Epithelial cell of proximal tubule (primary cell): ENCODE results near the gene EIF2S1. TPM values are rescaled to one million over a fixed set of nuclear protein-coding genes. Genes with fewer than 3 reads are reported as not detected.

ENCODE experiments used
- DNase-seq: peaks from one replicate; pipeline ENCODE4 v3.0.0-alpha.2; 2011; ENCODE audit warnings: low read depth
- H3K4me3 ChIP-seq: 2 replicates; pipeline ENCODE4 v1.5.1; 2011; ENCODE audit warnings: low read depth, mild to moderate bottlenecking, low read length
- CTCF ChIP-seq: conservative IDR thresholded peaks from 2 replicates; pipeline ENCODE4 v1.5.1; 2012; ENCODE audit warnings: low read depth, mild to moderate bottlenecking, low read length
- total RNA-seq: library from RNA; depleted of rRNA; stranded (reverse); fragments of >200 nt; gene quantifications from 2 replicates; pipeline ENCODE4 v1.2.3, GENCODE V29; 2015

EIF2S1 gene
- total RNA-seq, 1 donor from 2014 or later = 175 TPM

- DNase-seq = no peak
- no peak overlapping the region for H3K4me3 ChIP-seq
- TF ChIP-seq CTCF = no peak
Observed at GRCh38 chr14:67417633-67418032, 57.5 kb downstream of the EIF2S1 start.

- TF ChIP-seq CTCF = no peak
- H3K4me3 ChIP-seq = no peak overlapping the region
- DNase-seq = no peak
Observed at GRCh38 chr14:67418401-67419191, 58.5 kb downstream of the EIF2S1 start.

GRCh38 chr14:67420102-67420739 is 60.1 kb downstream of the EIF2S1 start:
- no peak overlapping the region for H3K4me3 ChIP-seq
- no peak for DNase-seq
- TF ChIP-seq CTCF = peak; percentile 63

GRCh38 chr14:67421356-67422224 is 61.5 kb downstream of the EIF2S1 start:
- no peak overlapping the region for H3K4me3 ChIP-seq
- DNase-seq = no peak
- no peak for TF ChIP-seq CTCF

GRCh38 chr14:67423424-67423823 is 63.3 kb downstream of the EIF2S1 start:
- DNase-seq = no peak
- H3K4me3 ChIP-seq = no peak overlapping the region
- no peak for TF ChIP-seq CTCF

- H3K4me3 ChIP-seq = no peak overlapping the region
- DNase-seq = no peak
- TF ChIP-seq CTCF = no peak
Observed at GRCh38 chr14:67424539-67424938, 64.4 kb downstream of the EIF2S1 start.
